Measurements from ENCODE around the gene THOC1. TPM values are rescaled to one million over a fixed set of nuclear protein-coding genes. Genes with fewer than 3 reads are reported as not detected.

Gene THOC1, protein sequence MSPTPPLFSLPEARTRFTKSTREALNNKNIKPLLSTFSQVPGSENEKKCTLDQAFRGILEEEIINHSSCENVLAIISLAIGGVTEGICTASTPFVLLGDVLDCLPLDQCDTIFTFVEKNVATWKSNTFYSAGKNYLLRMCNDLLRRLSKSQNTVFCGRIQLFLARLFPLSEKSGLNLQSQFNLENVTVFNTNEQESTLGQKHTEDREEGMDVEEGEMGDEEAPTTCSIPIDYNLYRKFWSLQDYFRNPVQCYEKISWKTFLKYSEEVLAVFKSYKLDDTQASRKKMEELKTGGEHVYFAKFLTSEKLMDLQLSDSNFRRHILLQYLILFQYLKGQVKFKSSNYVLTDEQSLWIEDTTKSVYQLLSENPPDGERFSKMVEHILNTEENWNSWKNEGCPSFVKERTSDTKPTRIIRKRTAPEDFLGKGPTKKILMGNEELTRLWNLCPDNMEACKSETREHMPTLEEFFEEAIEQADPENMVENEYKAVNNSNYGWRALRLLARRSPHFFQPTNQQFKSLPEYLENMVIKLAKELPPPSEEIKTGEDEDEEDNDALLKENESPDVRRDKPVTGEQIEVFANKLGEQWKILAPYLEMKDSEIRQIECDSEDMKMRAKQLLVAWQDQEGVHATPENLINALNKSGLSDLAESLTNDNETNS
- 38.9 and 39.2 TPM in 2 replicates for total RNA-seq

DNA sequence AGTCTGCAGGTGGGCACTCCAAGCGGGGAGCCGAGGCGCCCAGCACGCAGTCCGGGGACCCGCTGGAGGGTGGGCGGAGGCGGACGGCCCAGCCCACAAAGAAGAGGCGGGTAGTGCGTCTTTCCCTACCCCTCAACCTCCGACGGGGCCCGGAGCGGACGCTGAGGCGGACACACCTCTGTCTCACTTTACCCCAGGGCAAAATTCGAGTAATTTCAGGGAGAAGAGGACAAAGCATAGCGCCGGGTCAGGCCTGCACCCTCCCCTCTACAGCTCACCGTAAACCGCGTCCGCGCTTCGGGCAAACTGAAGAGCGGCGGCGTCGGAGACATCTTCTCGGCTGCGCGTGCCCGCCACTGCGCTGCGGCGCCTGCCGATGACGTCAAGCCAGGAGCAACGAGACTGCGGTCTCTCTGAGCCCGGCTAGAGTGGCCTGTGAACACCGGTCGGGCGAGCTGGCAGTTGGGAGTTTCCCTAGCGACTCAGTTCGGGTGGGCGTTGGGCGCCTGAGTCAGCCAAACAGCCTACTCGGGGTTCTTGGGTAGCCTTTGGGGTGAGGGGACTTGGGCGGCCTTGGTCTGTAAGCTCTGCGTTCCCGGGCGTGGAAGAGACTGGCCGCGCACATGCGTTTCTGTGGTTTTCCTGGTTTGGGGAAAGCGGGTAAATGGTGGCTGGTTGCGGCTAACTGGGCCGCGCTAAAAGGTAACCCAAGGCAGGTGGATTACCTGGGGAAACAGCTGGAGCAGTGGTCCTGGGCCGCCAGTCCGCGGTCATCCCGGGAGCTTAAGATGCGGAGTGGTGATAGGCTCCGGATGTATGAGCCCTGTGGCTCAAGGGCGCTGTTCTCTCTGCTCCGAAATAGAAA is at the start of gene THOC1:
Gene THOC1 (minus strand): TSS at position 360 of the 865 bp plus-strand sequence. CDS start 28 bp downstream, at position 332.

Other genes starting within 250 kb of the THOC1 start
- gene TUBB8B, start 218.4 kb downstream of the THOC1 start, total RNA-seq = not detected in 2 replicates
- 24.0 and 26.1 TPM in 2 replicates for gene USP14, start 109.5 kb downstream of the THOC1 start, total RNA-seq
- 5.0 and 10.1 TPM in 2 replicates for gene COLEC12, start 232.7 kb upstream of the THOC1 start, total RNA-seq

All from regular cardiac myocyte (primary cell).